Activated CD4-positive, alpha-beta T cell treated with anti-CD3 and anti-CD28 coated beads, Interleukin-10, Interleukin-2, amounts not matched to agents 100 ng/mL and 50 ng/mL, durations not matched to agents 16 hours and 8 hours (primary cell): Measurements from ENCODE around the gene TTC13.
A peak's percentile ranks its signal among the peaks of the same experiment; 100 is the strongest.

Experiments used
- DNase-seq: peaks from one replicate; pipeline ENCODE4 v3.0.0-alpha.2; 2020

Gene TTC13

GRCh38 chr1:230939806-230940489 lies 38.7 kb downstream of the TTC13 start:
- no peak for DNase-seq

GRCh38 chr1:230938924-230939368 lies 39.7 kb downstream of the TTC13 start:
- no peak for DNase-seq

GRCh38 chr1:230937371-230937770 lies 41.3 kb downstream of the TTC13 start:
- DNase-seq: no peak

GRCh38 chr1:230936475-230936874 lies 42.2 kb downstream of the TTC13 start:
- DNase-seq: no peak

GRCh38 chr1:230935852-230936251 lies 42.8 kb downstream of the TTC13 start:
- no peak for DNase-seq

- DNase-seq: no peak
Observed at GRCh38 chr1:230930986-230931385, 47.7 kb downstream of the TTC13 start.

- no peak for DNase-seq
Observed at GRCh38 chr1:230926182-230926581, 52.5 kb downstream of the TTC13 start.

GRCh38 chr1:230925608-230926007 lies 53.1 kb downstream of the TTC13 start:
- DNase-seq: no peak

GRCh38 chr1:230923176-230923575 lies 55.5 kb downstream of the TTC13 start:
- DNase-seq: no peak

- no peak for DNase-seq
Observed at GRCh38 chr1:230922620-230923019, 56.0 kb downstream of the TTC13 start.

GRCh38 chr1:230919207-230919606 lies 59.5 kb downstream of the TTC13 start:
- no peak for DNase-seq

GRCh38 chr1:230917284-230918135 lies 61.2 kb downstream of the TTC13 start:
- peak; percentile 72 for DNase-seq

- DNase-seq: no peak
Observed at GRCh38 chr1:230916587-230917283, 61.9 kb downstream of the TTC13 start.

- no peak for DNase-seq
Observed at GRCh38 chr1:230915078-230915477, 63.6 kb downstream of the TTC13 start.

- DNase-seq: no peak
Observed at GRCh38 chr1:230913496-230913895, 65.2 kb downstream of the TTC13 start.

GRCh38 chr1:230910755-230911117 lies 67.9 kb downstream of the TTC13 start:
- no peak for DNase-seq

- no peak for DNase-seq
Observed at GRCh38 chr1:230909974-230910754, 68.5 kb downstream of the TTC13 start.

GRCh38 chr1:230907472-230908205 lies 71.0 kb downstream of the TTC13 start:
- no peak for DNase-seq

GRCh38 chr1:230906226-230906625 lies 72.4 kb downstream of the TTC13 start:
- DNase-seq: no peak

- DNase-seq: no peak
Observed at GRCh38 chr1:230905733-230906132, 72.9 kb downstream of the TTC13 start.

- no peak for DNase-seq
Observed at GRCh38 chr1:230902349-230902923, 76.2 kb downstream of the TTC13 start.

GRCh38 chr1:230901671-230902070 lies 77.0 kb downstream of the TTC13 start:
- no peak for DNase-seq
